ENCODE measurements around the gene ESPNL.
A peak's percentile ranks its signal among the peaks of the same experiment; 100 is the strongest.

Gene ESPNL

DNA sequence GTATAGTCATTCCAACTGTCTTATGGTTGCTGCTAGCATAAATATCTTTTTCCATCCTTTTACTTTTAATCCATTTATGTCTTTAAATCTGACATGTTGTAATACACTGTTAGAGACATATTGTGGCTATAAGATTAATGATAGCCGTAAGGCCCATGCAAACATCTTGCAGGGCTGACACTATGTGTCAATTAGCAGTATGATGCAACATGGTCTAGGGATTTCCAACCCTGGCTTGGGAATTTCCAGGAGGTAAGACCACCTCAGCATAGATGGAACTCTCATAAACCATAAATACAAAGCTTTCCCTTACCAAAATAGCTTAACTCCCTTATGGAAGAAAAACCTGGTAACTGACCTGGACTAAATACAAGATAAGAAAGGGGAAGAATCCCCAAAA lies 22.8 kb upstream of the ESPNL start:
- DNase-seq: no peak

DNA sequence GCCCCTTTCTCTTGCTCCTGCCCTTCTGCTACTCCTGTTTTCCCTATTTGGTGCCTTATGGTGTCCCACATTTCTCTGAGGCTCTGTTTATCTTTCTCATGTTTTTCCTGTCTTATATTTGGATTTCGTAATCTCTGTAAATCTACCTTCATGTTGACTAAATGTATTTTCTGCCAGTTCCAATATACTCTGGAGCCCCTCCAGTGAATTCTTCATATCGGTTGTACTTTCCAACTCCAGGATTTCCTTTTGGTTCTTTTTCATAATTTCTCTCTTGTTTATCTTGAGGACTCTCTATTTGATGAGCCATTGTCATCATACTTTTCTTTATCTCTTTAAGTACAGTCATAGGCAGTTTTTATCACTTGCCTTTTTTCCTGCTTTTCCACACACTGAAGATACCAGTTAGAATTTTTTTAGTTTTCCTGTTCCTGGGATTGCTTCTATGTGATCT lies 20.2 kb upstream of the ESPNL start:
- no peak for DNase-seq

DNA sequence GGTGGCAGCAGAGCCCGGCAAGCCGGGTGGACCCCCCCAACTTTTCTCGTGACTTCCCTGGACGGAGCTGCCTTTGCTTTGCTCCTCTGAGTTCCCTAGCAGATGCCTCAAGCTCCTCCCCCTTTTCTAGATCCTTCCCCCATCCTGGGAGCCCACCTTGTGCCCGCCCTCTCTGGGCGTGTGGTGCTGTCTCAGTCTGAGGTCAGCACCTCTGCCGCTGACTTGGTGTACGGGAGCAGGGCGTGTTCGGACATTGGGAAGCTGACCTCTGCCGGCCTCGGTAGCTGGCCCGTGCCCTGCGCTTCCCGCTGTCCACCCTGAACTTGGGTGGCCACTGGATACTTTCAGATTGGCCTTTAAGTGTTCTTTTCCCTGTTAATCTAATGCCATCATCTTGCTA lies 19.6 kb upstream of the ESPNL start:
- no peak for DNase-seq

DNA sequence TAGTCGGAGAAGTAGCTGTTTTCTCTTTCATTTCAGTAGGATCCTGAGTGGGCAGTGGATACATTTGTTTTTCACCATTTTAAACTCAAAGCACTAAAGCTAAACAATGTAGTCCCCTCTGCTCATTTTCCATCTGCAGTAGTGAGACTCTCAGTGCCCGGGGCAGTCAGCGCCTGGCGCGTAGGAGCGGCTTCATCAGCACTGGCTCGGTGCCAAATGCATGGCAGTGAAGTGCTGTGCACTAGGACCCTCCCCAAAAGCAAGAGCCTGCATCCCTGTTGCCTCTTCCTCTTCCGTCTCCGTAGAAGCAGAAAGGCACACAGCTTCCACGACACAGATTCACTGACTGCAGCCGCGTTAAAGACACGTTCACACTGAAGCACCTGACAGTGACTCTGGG lies 19.0 kb upstream of the ESPNL start:
- no peak for DNase-seq

DNA sequence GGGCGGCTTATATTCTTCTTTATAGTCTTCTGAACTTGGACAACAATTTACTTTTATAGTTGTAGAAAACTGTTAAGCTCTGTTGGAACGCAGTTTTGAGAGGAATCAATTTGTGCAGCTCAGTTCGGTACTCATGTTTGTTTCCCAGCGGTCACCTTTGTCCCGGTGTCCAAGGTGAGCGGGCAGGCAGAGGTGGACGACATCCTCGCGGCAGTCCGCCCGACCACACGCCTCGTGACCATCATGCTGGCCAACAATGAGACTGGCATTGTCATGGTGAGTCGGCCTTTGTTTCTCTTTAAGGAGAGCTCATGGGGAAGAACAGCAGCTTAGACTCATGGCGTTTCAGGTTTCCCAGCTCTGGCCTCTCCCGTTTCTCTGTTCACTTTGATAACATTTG lies 18.6 kb upstream of the ESPNL start:
- DNase-seq: no peak

DNA sequence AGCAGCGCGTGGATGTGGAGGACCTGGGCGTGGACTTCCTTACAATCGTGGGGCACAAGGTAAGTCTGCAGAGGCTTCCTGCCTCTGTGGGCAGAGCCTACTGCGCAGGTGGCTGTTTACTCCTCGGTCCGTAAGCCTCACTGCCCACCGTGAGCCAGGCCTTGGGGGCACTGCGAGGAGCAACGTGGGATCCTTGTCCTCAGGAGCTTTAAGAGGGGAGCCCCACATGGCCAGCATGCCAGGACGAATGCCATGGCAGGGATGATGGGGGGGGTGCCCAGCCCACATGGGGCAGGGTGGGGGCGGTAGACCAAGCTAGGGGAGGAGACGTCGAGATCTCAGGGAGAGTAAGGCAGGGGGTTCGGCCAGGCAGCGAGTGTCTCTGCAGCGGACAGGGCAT lies 18.0 kb upstream of the ESPNL start:
- no peak for DNase-seq

DNA sequence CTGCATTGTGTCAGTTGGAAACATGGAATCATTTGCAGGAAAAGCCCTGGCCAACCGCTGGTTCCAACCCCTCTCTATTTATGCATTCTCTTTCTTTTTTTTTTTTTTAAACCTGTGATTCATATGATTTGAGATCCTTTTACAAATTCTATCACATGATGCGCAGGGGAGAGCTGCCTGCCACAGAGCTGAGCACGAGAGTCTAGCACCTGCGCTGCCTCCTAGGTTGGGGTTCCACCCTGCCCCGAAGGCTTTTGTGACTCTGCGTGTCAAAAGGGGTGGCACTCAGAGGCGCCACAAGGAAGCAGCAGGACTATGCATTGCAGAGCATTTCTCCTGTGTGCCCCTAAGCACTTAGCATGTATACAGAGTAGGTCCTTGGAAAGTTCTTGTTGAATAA lies 17.3 kb upstream of the ESPNL start:
- DNase-seq: no peak

DNA sequence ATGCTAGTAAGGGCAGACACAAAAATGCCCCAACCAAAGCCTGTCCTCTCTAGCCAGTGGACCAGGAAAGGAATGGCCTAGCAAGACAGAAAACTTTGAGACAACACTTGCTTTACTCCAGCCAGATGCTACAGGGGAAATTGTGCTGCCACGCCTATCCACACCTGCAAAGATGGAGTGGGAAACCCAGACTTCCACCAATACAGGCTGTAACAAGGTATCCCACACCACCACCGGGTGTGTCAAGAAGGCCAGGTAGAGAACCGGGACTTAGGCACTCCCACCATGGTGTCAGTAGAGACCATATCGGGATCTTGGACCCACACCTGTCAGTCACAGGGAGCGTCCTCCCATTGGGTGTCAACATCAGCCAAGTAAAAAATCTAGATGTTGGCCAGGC lies 16.2 kb upstream of the ESPNL start:
- DNase-seq: no peak

DNA sequence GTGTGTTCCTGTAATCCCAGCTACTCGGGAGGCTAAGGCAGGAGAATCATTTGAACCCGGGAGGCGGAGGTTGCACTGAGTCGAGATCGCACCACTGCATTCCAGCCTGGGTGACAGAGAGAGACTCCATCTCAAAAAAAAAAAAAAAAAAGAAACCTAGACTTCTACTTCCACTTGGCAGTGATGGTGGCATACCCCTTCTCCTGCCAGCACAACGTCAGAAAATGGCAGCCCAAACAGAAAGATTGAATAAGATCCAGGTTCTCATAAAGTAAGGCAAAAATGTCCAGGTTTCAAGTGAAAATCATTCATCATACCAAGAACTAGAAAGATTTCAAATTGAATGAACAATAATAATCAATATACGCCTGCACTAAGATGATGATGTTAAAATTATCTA lies 15.4 kb upstream of the ESPNL start:
- DNase-seq: no peak

DNA sequence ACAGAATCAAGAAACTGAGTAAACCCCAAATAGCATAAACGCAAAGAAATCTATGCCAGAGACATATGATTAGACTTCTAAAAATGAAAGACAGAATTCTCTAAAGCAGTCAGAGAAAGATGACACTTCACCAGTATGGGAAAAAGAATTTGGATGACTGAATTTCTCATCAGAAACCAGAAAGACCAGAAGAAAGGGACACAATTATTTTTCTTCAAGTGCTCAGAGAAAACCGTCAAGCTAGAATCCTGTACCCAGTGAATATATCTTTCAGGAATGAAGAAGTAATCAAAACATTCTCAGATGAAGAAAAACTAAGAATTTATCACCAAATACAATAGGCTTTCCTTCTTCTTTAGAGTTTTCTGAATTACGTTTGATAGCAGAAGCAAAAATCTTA lies 14.2 kb upstream of the ESPNL start:
- DNase-seq: no peak

DNA sequence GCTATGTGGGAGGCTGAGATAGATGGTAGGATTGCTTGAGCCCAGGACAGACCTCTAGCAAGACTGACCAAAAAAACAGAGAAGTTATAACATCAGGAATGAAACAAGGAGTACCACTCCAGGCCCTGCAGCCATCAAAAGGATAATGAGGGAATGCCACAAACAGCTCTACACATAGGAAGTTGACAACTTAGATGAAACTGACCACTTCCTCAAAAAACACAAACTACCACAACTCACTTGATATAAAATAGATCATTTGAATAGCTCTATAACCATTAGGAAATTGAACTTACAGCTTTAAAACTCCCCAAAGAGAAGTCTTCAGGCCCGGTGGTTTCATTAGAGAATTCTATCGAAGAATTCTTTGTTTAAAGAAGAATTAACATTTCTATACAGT lies 12.9 kb upstream of the ESPNL start:
- no peak for DNase-seq

DNA sequence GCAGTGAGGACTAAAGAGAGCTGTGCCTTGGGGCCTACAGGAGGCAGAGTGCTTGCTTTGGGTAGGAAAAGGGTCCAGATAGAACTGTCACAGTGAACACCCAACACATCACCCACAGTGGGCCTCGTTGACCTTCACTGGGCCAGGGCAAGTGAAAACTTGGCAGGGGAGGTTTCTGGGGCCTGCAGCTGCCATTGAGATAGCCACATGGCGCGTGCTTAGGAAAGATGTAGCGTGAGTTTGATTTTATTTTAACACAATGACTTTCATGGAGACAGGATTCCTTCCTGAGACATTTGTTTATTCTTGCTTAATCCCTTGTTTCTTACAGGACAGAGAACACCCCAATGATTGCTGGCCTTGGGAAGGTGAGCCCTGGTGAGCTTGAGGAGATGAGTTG lies 9.3 kb upstream of the ESPNL start:
- DNase-seq: no peak

DNA sequence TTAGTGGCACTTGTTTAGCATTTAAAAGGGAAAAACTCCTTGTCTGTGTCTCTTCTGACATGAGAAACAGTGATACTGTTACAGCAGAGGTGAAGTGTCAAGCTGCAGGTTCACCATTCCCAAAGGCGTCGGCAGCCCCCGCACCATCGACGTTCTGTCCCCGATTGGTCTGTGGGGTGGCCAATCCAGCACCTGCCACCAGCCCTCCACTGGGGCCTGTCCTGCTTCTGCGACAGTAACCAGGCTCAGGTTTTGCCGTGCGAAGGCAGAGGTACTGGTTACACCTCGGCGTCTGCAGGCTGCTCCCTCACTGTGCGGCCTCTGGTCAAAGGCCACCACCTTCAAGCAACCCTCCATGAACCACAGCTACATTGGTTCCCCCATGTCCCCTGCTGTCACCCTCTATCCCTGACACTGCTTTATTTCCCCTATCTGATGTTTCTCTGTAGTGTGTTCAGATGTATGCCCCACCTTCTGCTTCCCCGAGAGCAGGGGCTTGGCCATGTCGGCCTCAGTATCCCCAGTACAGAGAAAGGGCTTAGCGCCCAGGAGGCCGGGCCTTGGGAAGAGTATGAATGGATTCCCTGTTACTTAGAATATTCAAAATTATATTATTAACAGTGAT lies 8.6 kb upstream of the ESPNL start:
- DNase-seq: no peak

DNA sequence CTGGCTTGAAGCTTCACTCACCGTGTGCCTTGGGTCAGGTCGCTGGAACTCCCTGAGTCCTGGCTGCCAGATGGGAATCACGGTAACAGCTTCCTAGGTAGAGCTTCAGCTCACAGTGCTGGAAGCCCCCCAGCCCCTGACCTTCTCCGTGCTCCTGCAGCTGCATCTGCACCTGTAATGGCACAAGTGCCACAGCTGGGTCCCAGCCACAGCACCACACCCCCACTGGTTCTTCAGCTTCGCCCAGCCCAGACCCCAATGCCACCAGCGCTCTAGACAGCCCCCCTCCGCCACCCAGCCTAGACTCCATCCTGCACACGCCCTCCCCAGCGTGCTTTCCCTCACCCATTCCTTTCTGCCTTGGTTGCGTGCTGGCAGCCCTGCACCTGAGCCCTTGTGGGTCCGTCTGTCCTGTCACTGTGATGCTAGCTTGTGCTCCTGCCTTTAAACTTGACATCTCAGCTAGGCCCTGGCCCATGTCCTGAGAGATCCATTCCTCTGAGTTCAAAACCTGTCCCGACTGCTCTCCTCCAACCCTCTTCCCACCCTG lies 7.6 kb upstream of the ESPNL start:
- no peak for DNase-seq

DNA sequence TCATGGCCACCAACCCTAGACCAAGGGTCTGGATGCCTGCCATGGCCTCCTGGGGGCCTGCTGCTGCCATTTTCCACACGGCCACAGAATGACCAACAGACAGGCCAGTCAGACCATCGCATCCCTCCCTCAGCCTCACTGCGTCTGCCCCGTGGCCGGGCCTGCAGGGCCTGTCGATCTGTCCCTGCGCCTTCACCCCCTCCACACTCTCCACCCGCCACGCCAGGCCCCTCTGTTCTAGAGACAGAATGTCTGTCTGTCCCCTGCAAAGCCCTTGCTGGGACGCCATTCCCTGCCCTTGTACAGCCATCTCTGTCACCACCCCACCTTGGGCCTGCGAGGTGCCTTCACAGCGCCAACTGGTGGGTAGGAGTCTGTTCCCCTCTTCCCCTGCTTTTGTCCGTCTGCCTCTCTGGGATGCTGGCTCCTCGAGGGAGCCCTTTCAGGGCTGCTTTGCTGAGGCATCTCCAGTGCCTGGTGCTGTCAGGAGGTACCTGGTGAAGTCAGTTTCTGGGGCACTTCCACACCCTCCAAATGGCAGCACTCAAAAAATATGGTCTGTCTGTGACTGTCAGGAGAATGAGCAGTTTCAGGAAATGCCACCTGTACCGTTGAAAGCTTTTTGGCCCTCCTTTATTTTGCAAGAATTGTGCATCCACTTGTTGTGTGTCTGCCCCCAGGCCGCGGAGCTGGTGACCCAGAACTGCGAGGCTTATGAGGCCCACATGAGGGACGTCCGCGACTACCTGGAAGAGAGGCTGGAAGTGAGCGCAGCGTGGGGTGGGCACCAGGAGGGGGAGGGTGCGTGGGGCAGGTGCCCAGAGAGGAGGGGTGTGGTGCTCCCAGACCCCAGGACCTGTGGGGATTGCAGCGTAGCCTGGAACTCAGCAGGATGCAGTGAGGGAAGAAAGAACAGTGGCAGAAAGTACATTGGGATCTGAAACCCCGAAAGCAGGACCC lies 6.7 kb upstream of the ESPNL start:
- no peak for DNase-seq

DNA sequence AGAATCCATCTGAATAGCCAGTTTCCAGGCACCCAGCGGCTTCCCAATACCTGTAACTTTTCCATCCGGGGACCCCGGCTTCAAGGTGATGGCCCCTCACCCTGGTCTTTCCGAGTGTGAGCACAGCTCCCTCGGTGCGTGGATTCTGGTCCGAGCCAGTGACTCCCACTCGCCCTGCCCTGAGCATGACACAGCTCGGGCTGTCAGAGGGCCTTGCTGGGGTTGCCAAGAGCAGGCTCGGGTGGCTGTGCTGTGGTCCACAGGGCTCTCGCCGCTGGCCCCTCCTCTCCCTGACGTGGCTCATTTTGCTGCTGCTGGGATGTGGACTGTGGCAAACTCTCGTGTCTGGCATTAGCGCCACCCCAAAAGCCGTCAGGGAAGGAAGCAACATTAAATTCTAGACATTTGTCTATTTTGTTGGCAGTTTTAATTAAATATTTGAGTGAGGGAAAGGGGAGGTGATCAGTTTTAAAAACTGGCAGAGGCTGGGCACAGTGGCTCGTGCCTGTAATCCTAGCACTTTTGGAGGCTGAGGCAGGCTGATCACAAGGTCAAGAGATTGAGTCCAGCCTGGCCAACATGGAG lies 5.6 kb upstream of the ESPNL start:
- DNase-seq: no peak

DNA sequence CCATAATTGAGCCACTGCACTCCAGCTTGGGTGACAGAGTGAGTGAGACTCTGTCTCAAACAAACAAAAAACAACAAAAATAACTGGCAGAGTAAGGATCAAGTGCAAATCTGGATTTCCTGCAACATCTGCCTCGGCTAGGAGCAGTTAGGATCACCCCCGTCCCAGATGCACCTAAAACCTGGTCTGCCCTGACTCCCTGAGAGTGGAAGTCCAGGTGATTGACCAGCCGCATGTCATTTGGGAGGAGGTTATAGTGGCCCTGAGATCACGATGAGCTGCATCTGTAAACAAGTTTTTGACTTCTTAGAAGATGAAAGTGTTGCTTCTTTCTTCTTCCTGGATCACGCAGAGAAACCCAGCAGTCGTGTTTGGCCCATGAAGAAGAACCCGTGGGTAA lies 5.0 kb upstream of the ESPNL start:
- no peak for DNase-seq

DNA sequence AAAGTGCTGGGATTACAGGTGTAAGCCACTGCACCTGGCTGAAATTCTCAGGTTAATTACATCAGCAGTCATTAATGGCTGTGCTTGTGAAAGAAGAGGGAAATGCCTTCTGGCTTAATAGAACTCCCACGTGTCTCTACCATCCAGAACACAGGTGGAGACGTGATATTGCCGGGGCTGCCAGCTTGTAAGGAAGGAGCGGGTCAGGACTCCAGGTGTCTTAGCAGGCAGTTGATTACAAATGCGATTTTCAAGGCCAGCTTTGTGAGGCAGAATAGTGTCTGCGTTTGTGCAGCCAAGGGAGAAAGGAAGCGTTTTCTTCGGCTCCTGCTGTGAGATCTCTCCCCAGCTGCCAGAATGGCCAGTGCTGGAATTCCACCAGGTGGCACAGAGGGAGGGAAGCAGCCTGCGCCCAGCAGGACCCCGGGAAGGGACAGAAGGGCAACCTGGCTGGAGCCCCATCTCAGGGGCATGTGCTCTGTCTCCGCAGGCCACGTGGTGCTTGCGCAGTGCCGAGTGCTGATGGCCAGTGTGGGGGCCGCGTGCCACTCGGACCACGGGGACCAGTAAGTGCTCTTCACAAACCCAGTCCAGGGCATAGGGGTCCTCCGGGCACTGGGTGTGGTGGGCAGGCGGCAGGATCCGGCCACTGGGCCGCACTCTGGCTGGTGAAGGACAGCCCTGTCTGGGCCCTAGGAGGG lies 3.7 kb upstream of the ESPNL start:
- DNase-seq: no peak

DNA sequence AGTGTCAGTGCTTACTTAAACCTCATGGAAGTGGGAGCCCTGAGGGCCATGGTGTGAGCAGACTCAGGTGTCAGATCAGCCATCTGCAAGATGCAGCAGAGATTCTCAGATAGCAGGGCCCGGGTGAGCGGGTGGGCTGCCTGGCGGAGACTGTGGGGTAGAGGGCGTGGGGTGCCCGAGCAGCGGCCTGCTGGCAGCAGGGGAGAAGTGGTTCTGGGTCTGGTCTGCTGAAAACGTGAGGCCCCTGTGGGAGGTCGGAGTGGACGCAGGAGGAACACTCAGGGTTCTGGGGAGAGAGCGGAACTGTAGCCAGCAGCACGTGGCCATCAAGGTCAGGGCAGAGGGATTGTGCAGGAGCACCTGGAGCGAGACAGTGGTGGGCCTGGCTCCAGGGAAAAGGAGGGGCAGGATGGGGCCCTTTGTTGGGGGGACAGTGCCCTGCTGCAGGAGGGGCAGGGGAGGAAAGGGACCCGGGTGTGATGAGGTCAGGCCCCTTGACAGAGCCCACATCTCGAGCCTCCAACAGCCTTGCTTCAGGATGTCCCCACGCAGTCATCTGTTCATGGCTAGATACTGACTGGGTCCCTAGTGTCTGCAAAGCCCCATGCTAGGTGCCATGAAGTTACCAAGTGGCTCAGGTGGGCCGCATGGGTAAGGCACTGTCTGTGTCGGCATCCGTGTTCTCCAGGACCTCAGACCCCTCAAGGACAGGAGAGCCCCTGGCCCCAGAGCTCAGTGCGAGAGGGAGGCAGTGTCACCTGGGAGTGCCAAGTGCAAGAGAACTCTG lies 2.7 kb upstream of the ESPNL start:
- DNase-seq: no peak

DNA sequence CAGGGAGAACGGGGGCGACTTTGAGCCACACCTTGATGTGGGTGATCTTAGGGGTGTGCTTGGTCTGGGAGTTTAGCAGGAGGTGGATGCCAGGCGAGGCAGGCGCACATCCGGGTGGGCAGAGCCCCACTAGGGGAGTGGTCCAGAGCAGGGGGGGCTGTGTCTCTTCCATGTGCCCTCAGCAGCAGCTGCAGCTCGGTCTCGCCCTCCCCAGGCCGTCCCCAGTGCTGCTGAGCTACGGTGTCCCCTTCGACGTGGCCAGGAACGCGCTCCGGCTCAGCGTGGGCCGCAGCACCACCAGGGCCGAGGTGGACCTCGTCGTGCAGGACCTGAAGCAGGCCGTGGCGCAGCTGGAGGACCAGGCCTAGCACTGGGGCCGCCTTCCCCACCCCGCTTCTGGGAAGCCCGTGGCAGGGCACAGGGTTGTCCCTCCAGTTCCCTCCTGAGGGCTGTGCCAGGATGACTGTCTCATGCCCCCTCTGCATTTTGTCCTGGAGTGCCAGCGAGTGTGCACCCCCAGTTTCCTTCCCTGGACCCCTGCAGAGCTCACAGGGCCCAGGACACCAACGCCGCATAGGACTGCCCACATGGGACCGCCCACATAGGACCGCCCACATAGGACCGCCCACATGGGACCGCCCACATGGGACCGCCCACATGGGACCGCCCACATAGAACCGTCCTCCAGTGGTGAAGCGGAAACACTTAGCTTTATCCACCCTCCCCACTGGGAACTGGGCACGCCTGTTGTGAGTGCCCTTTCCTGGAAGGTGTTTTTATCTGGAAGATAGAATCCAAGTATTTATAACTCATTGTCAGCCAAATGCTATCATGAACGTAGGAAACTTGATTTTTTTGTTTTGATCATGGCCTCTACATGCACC lies 1.9 kb upstream of the ESPNL start:
- peak; percentile 36 to 56 for DNase-seq

Measured in CD4-positive, alpha-beta T cell treated with Interleukin-1 beta for 1 hour (primary cell).